Effector memory CD8-positive, alpha-beta T cell (primary cell): ENCODE data around the gene PTPRT.
"Not testable (repeated sequence)": the region's sequence is repeated elsewhere in the genome, so short reads cannot be mapped to it uniquely, and the experiment has no call there.

Experiments
- ATAC-seq: fragments of 150-1000 bp; cut with Tn5 transposase; replicated peaks from 2 replicates; pipeline ENCODE4 v1.10.0; 2021; ENCODE audit warnings: mild to moderate bottlenecking, moderate library complexity
- DNase-seq, 3 experiments: peaks; one replicate each; pipeline ENCODE4 v3.0.0; 2021
- H3K27ac Mint-ChIP-seq, 2 donors: one replicate each; pipeline ENCODE4 v1.8.0; 2022; ENCODE audit warnings: mild to moderate bottlenecking in 2 of 2, mixed read lengths in 2 of 2, moderate library complexity in 2 of 2
- H3K27me3 Mint-ChIP-seq, 2 donors: one replicate each; pipeline ENCODE4 v1.8.0; 2022; ENCODE audit warnings: mixed read lengths in 2 of 2
- H3K36me3 Mint-ChIP-seq: one replicate; pipeline ENCODE4 v1.8.0; 2022; ENCODE audit warnings: mild to moderate bottlenecking, moderate library complexity, mixed read lengths; ENCODE audit not compliant: insufficient read depth
- H3K4me1 Mint-ChIP-seq, 2 donors: one replicate each; pipeline ENCODE4 v1.8.0; 2022; ENCODE audit warnings: low read depth in 2 of 2, mixed read lengths in 2 of 2
- H3K4me3 Mint-ChIP-seq, 2 donors: one replicate each; pipeline ENCODE4 v1.8.0; 2022; ENCODE audit warnings: mild to moderate bottlenecking in 2 of 2, mixed read lengths in 2 of 2, moderate library complexity in 2 of 2
- H3K9me3 Mint-ChIP-seq, 2 donors: one replicate each; pipeline ENCODE4 v1.8.0; 2022; ENCODE audit warnings: mixed read lengths in 2 of 2

The PTPRT gene

DNA sequence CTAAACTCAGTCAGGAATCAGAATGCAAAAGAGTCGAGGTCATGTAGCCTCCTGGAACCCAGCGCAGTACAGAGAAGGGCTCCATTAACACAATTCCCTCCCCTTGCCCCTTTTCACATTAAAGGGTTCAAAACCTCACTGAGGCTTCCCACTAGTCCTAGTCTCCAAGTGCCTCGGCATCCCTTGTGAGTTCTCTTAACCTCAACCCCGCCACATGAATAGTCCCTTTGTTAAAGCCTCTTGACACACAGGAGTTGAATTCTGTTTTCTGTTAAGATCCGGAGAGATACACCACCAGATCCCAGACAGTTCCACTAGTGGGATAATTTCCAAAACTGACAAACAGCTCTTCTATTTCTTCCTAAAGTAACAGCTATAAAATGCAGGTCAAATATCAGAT lies 17.8 kb downstream of the PTPRT start:
- DNase-seq (no peak), ATAC-seq (no peak)
- Mint-ChIP-seq H3K27me3 (peaks cover 6 to 7% of the 10 kb centered on the region in 2 donors), H3K4me1 (no peaks in the 10 kb centered on the region), H3K4me3 (no peak overlapping the region), H3K27ac (no peak overlapping the region), H3K36me3 (no peaks in the 10 kb centered on the region), H3K9me3 (no peaks in the 10 kb centered on the region)

- Mint-ChIP-seq H3K27me3 (peaks cover 6 to 7% of the 10 kb centered on the region in 2 donors), H3K27ac (no peak overlapping the region), H3K4me3 (no peak overlapping the region), H3K36me3 (no peaks in the 10 kb centered on the region), H3K4me1 (no peaks in the 10 kb centered on the region), H3K9me3 (no peaks in the 10 kb centered on the region)
- ATAC-seq (no peak), DNase-seq (no peak)
Observed at GRCh38 chr20:43170771-43171170, 18.9 kb downstream of the PTPRT start.

DNA sequence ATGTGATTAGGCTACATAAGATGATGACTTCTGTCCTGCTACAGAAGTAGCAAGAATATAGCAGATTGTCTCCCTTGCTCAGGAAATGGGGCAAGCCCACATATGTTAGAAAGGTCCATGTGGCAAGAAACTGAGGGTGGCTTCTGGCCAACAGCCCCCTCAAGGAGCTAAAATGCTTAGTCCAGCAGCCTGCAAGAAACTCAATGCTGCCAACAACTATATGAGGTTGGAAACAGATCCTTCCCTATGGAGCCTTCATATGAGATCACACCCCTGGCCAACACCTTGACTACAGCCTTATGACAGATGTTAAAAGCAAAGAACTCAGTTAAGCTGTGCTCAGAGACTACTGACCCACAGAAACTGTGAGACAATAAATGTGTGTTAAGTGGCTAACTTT lies 22.1 kb downstream of the PTPRT start:
- ATAC-seq = no peak
- H3K9me3 Mint-ChIP-seq = peaks cover 3 to 6% of the 10 kb centered on the region in 2 donors
- no peaks in the 10 kb centered on the region for H3K36me3 Mint-ChIP-seq
- no peak overlapping the region for H3K27ac Mint-ChIP-seq
- no peak overlapping the region for H3K4me3 Mint-ChIP-seq
- no peak for DNase-seq
- no peaks in the 10 kb centered on the region for H3K4me1 Mint-ChIP-seq
- H3K27me3 Mint-ChIP-seq = peaks cover 7 to 10% of the 10 kb centered on the region in 2 donors

DNA sequence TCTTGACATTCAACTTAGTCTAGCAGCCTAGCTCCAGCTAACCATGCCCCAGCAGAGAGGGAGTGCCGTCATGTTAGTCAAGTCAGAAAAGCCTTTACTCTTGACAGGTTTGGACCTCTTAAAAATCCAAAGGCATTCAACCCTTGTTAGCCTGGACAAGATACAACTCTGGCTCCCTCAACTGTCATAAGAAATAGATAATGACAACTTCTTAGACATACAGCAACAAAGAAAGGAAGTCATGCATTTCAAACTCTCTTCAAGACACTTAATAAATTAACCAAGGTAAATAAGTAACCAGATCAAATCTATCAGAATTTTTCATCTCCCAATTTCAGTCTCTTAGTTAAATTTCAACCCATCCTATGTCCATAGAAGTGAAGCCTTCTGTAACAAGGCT lies 22.7 kb downstream of the PTPRT start:
- Mint-ChIP-seq H3K27me3 (peaks cover 3 to 5% of the 10 kb centered on the region in 2 donors), H3K36me3 (no peaks in the 10 kb centered on the region), H3K27ac (no peak overlapping the region), H3K4me1 (no peaks in the 10 kb centered on the region), H3K9me3 (peaks cover 3 to 7% of the 10 kb centered on the region in 2 donors), H3K4me3 (no peak overlapping the region)
- DNase-seq (no peak), ATAC-seq (no peak)

DNA sequence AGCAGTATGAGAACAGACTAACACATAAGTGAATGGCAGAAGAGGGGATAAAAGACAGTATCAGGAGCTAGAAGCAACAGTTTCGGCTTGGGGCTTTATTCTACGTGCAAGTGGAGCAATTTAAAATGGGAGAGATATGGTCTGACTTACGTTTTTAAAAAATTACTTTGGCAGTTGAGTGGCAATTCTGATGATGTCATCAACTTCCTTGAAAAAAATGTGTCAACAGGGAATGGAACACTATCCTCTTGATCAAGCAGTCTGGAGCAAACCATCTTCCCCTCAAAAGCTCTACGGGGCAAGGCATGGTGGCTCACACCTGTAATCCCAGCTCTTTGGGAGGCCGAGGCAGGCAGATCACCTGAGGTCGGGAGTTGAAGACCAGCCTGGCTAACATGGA lies 24.1 kb downstream of the PTPRT start:
- Mint-ChIP-seq H3K27ac (no peak overlapping the region), H3K4me3 (no peak overlapping the region), H3K36me3 (no peaks in the 10 kb centered on the region), H3K27me3 (peaks cover 0 to 4% of the 10 kb centered on the region in 2 donors), H3K9me3 (peaks cover 3 to 7% of the 10 kb centered on the region in 2 donors), H3K4me1 (no peaks in the 10 kb centered on the region)
- no peak for ATAC-seq
- DNase-seq = no peak

DNA sequence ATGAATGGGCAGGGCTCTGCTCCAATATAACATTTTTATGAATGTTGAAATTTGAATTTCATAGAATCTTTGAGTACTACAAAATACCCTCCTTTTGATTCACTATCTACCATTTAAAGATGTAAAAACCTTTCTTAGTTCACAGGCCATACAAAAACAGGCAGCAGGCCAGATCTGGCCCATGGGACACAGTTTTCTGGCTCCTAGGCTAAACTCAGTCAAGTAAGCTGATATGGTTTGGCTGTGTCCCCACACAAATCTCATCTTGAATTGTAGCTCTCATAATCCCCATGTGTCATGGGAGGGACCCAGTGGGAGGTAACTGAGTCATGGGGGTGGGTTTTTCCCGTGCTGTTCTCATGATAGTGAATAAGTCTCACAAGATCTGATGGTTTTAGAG lies 25.0 kb downstream of the PTPRT start:
- ATAC-seq, H3K4me3 Mint-ChIP-seq, H3K4me1 Mint-ChIP-seq, H3K9me3 Mint-ChIP-seq, DNase-seq, H3K27ac Mint-ChIP-seq, H3K27me3 Mint-ChIP-seq, H3K36me3 Mint-ChIP-seq: not testable (repeated sequence)

DNA sequence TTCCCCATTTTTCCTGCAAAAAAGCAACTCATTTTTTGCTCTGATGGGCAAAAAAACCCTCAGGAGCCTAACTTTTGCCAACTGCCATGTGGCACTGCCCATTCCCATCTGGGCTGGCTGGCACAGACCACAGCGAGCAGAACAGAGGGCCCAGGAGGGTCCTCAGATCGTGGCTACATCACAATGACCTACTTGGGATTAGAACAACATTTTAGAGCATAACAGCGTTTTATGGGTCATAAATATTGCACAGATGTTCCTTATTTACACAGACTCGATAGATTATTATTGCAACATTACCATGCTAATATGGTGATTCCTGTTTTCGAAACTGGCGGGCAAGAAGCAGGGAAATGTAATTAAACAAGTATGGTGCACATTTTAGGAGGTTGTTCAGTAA lies 28.0 kb downstream of the PTPRT start:
- Mint-ChIP-seq H3K4me3 (no peak overlapping the region), H3K36me3 (no peaks in the 10 kb centered on the region), H3K9me3 (peaks cover 8 to 14% of the 10 kb centered on the region in 2 donors), H3K27me3 (peaks cover 8 to 10% of the 10 kb centered on the region in 2 donors), H3K4me1 (no peaks in the 10 kb centered on the region), H3K27ac (no peak overlapping the region)
- DNase-seq (no peak), ATAC-seq (no peak)

DNA sequence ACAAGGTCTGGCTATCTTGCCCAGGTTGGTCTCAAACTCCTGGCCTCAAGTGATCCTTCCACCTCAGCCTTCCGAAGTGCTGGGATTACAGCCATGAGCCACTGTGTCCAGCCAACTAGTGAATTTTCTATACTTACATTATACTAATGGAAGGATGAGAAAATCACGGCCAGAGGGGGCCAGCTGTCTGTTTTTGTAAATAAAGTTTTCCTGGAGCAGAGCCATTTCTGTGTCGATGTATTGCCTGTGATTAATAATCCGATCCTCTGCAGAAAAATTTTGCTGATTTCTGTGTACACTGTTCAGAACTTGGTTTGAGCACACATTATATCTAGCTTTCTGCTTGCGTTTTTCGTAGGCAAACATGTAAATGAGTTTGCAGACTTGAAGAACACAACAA lies 28.8 kb downstream of the PTPRT start:
- H3K4me3 Mint-ChIP-seq = no peak overlapping the region
- no peak for ATAC-seq
- no peak for DNase-seq
- no peak overlapping the region for H3K27ac Mint-ChIP-seq
- peaks cover 8 to 10% of the 10 kb centered on the region in 2 donors for H3K27me3 Mint-ChIP-seq
- H3K4me1 Mint-ChIP-seq = no peaks in the 10 kb centered on the region
- H3K9me3 Mint-ChIP-seq = peaks cover 8 to 14% of the 10 kb centered on the region in 2 donors
- no peaks in the 10 kb centered on the region for H3K36me3 Mint-ChIP-seq

GRCh38 chr20:43159994-43160393 lies 29.7 kb downstream of the PTPRT start:
- no peak for ATAC-seq
- peaks cover 6 to 8% of the 10 kb centered on the region in 2 donors for H3K27me3 Mint-ChIP-seq
- H3K9me3 Mint-ChIP-seq = peaks cover 8 to 20% of the 10 kb centered on the region in 2 donors
- DNase-seq = no peak
- no peak overlapping the region for H3K27ac Mint-ChIP-seq
- no peaks in the 10 kb centered on the region for H3K36me3 Mint-ChIP-seq
- H3K4me1 Mint-ChIP-seq = no peaks in the 10 kb centered on the region
- no peak overlapping the region for H3K4me3 Mint-ChIP-seq

DNA sequence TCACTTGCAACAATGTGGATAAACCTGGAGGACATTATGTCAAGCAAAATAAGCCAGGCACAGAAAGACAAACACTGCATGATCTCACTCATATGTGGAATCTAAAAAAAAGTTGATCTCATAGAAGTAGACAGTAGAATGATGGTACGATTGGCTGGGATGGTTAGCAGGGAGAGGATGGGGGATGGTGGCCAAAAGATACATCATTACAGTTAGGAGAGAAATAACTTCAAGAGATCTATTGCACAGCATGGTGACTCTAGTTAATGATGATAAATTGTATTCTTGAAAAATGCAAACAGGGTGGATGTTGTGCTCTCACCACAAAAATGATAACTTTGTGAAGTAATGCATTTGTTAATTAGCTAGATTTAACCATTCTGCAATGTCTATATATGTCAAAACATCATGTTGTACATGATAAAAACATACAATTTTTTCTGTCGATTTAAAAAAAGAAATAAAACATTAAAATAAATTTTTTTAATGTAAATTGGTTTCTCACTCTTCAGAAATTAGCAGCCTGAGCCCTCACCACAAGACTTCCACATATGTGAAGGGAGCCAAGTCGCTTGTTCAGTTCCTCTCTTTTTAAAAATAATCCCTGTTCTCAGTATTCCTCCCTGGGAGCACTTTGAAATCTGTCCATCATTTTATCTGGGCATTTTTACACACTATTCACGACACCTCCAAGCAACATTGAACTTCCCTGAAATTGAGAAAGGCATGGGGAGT lies 34.2 kb downstream of the PTPRT start:
- ATAC-seq (no peak), DNase-seq (no peak)
- Mint-ChIP-seq H3K36me3 (no peaks in the 10 kb centered on the region), H3K9me3 (peaks cover 5 to 14% of the 10 kb centered on the region in 2 donors), H3K27me3 (peaks cover 6 to 8% of the 10 kb centered on the region in 2 donors), H3K4me1 (no peaks in the 10 kb centered on the region), H3K4me3 (no peak overlapping the region), H3K27ac (no peak overlapping the region)

DNA sequence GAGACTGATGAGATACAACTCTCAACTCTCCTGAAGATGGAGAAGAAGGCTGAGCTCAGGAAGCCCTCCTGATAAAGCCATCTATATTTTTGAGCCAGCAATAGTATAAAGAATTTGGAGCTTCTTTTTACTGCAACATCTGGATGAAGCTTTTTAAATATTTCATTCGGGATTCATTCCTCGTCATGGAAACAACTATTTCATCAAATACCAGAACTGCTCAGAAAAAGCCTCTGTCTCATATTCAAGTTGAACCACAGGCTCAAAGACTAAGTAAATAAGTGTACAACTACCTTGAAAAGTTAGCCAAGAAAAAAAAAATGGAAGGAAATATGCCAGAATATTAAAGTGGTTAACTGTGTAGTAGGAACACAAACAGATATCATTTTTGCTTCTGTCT lies 37.8 kb downstream of the PTPRT start:
- H3K4me3 Mint-ChIP-seq = no peak overlapping the region
- H3K27me3 Mint-ChIP-seq = no peaks in the 10 kb centered on the region
- H3K36me3 Mint-ChIP-seq = no peaks in the 10 kb centered on the region
- H3K4me1 Mint-ChIP-seq = no peaks in the 10 kb centered on the region
- DNase-seq (no peak), ATAC-seq (no peak)
- peaks cover 2 to 17% of the 10 kb centered on the region in 2 donors for H3K9me3 Mint-ChIP-seq
- no peak overlapping the region for H3K27ac Mint-ChIP-seq

- ATAC-seq (no peak), DNase-seq (no peak)
- peaks cover 2 to 17% of the 10 kb centered on the region in 2 donors for H3K9me3 Mint-ChIP-seq
- no peaks in the 10 kb centered on the region for H3K4me1 Mint-ChIP-seq
- H3K4me3 Mint-ChIP-seq = no peak overlapping the region
- no peaks in the 10 kb centered on the region for H3K27me3 Mint-ChIP-seq
- no peak overlapping the region for H3K27ac Mint-ChIP-seq
- no peaks in the 10 kb centered on the region for H3K36me3 Mint-ChIP-seq
Observed at GRCh38 chr20:43151256-43151655, 38.5 kb downstream of the PTPRT start.

- Mint-ChIP-seq H3K36me3 (peaks cover 4% of the 10 kb centered on the region), H3K9me3 (peaks cover 0 to 22% of the 10 kb centered on the region in 2 donors), H3K4me1 (no peaks in the 10 kb centered on the region), H3K27ac (no peak overlapping the region), H3K4me3 (no peak overlapping the region), H3K27me3 (peaks cover 11 to 12% of the 10 kb centered on the region in 2 donors)
- DNase-seq (no peak), ATAC-seq (no peak)
Observed at GRCh38 chr20:43140726-43141125, 49.0 kb downstream of the PTPRT start.

GRCh38 chr20:43138061-43138770 lies 51.5 kb downstream of the PTPRT start:
- peaks cover 4% of the 10 kb centered on the region for H3K36me3 Mint-ChIP-seq
- H3K27me3 Mint-ChIP-seq = peaks cover 11 to 12% of the 10 kb centered on the region in 2 donors
- DNase-seq (no peak), ATAC-seq (no peak)
- H3K4me1 Mint-ChIP-seq = no peaks in the 10 kb centered on the region
- H3K4me3 Mint-ChIP-seq = no peak overlapping the region
- peaks cover 0 to 10% of the 10 kb centered on the region in 2 donors for H3K9me3 Mint-ChIP-seq
- no peak overlapping the region for H3K27ac Mint-ChIP-seq
